Esophagus squamous epithelium (tissue), 5 donors: ENCODE results near the gene SEMA5A. TPM values are rescaled to one million over a fixed set of nuclear protein-coding genes. Genes with fewer than 3 reads are reported as not detected.

Experiments used
- DNase-seq: peaks from one replicate; lab custom pipeline; 2025; lab: John Stamatoyannopoulos, UW
- H3K27ac ChIP-seq, 4 donors: fragments of 200-600 bp; sonication (generic); one replicate each; pipeline ENCODE4 v1.5.1; 2016 to 2019; ENCODE audit warnings: mild to moderate bottlenecking in 1 of 4
- H3K27me3 ChIP-seq, 4 donors: fragments of 200-600 bp; sonication (generic); 1 replicate in 3 of 4; 2 replicates in 1 of 4; pipeline versions ENCODE4 v1.5.1 to v1.6.0; 2017 to 2021; ENCODE audit warnings: antibody characterized with exemption in 1 of 4
- H3K36me3 ChIP-seq, 3 donors: fragments of 200-600 bp; sonication (generic); one replicate each; pipeline ENCODE4 v1.5.1; 2016 to 2019
- H3K4me1 ChIP-seq, 3 donors: fragments of 200-600 bp; sonication (generic); one replicate each; pipeline ENCODE4 v1.5.1; 2017 to 2019
- H3K4me3 ChIP-seq, 4 donors: fragments of 200-600 bp; sonication (generic); 1 replicate in 3 of 4; 2 replicates in 1 of 4; pipeline ENCODE4 v1.5.1; 2016 to 2019; ENCODE audit warnings: mild to moderate bottlenecking in 2 of 4, moderate library complexity in 1 of 4
- H3K9me3 ChIP-seq, 3 donors: fragments of 200-600 bp; sonication (generic); one replicate each; pipeline ENCODE4 v1.5.1; 2016 to 2019
- CTCF ChIP-seq, 6 experiments: fragments of 450-650 bp in 4 of 6; fragments of 200-600 bp in 2 of 6; sonication (generic) in 2 of 6; IDR thresholded peaks; one replicate each; pipeline ENCODE4 v1.5.1; 2016 to 2019; ENCODE audit warnings: antibody characterized with exemption in 6 of 6, mild to moderate bottlenecking in 4 of 6, moderate library complexity in 4 of 6
- POLR2A ChIP-seq, 4 donors: fragments of 450-650 bp; IDR thresholded peaks; one replicate each; pipeline ENCODE4 v1.6.1; 2017; ENCODE audit warnings: antibody characterized with exemption in 4 of 4, mild to moderate bottlenecking in 4 of 4, moderate library complexity in 3 of 4
- WGBS, 2 donors: methylation state at CpG; one replicate each; pipeline ENCODE4 v1.1.5; 2018; 5-methylcytosine and 5-hydroxymethylcytosine counted together
- intact Hi-C: fragments of 100-400 bp; cut with DNase I; formaldehyde crosslinking; loops from one replicate; pipeline ENCODE4 v1.15.0; 2022
- total RNA-seq, 4 donors: library from RNA; depleted of rRNA; stranded (reverse); fragments of >200 nt; gene quantifications; one replicate each; pipeline ENCODE4 v1.1.0, GENCODE V29; 2016
- donor health status: DM: yes; HTN: yes; CAD: no.

The SEMA5A gene
- total RNA-seq, 4 donors from 2014 or later = 3.9 to 9.4 (median 8.4) TPM

GRCh38 chr5:9105851-9106250, 440.0 kb downstream of the SEMA5A start:
- no peak for TF ChIP-seq CTCF (IDR thresholded peaks at IDR 0.05)
- no peak for TF ChIP-seq POLR2A (IDR thresholded peaks at IDR 0.05)
- 75 to 88% methylated on average over 3 of the region's 3 CpGs for WGBS, 2 donors
- no peak overlapping the region for H3K27ac ChIP-seq
- H3K9me3 ChIP-seq = no peaks in the 10 kb centered on the region
- no peaks in the 10 kb centered on the region for H3K4me1 ChIP-seq
- peaks cover 0 to 9% (median 0%) of the 10 kb centered on the region in 3 donors for H3K36me3 ChIP-seq
- H3K4me3 ChIP-seq = no peak overlapping the region
- intact Hi-C loops = no loop called here
- no peaks in the 10 kb centered on the region for H3K27me3 ChIP-seq
- DNase-seq = no peak

GRCh38 chr5:9104571-9105339, 441.1 kb downstream of the SEMA5A start:
- no peak for TF ChIP-seq CTCF (IDR thresholded peaks at IDR 0.05)
- Histone ChIP-seq H3K27ac (no peak overlapping the region), H3K4me3 (no peak overlapping the region), H3K27me3 (no peaks in the 10 kb centered on the region), H3K4me1 (no peaks in the 10 kb centered on the region), H3K36me3 (peaks cover 0 to 9% (median 0%) of the 10 kb centered on the region in 3 donors), H3K9me3 (no peaks in the 10 kb centered on the region)
- DNase-seq = no peak
- WGBS, 2 donors = 51 to 64% methylated on average over 3 of the region's 3 CpGs
- intact Hi-C loops = no loop called here

- Histone ChIP-seq H3K27ac (no peak overlapping the region), H3K36me3 (peaks cover 0 to 9% (median 0%) of the 10 kb centered on the region in 3 donors), H3K4me3 (no peak overlapping the region), H3K27me3 (no peaks in the 10 kb centered on the region), H3K4me1 (no peaks in the 10 kb centered on the region), H3K9me3 (no peaks in the 10 kb centered on the region)
- no peak for TF ChIP-seq POLR2A (IDR thresholded peaks at IDR 0.05)
- no peak for TF ChIP-seq CTCF (IDR thresholded peaks at IDR 0.05)
- DNase-seq = no peak
- WGBS, 2 donors = 71 to 72% methylated on average over 4 of the region's 4 CpGs
- intact Hi-C loops = no loop called here
These were observed 442.6 kb downstream of the SEMA5A start for GRCh38 chr5:9103290-9103689.

GRCh38 chr5:9099689-9100088, 446.2 kb downstream of the SEMA5A start:
- Histone ChIP-seq H3K4me3 (no peak overlapping the region), H3K27me3 (no peaks in the 10 kb centered on the region), H3K9me3 (no peaks in the 10 kb centered on the region), H3K36me3 (no peaks in the 10 kb centered on the region), H3K4me1 (no peaks in the 10 kb centered on the region), H3K27ac (no peak overlapping the region)
- intact Hi-C loops = no loop called here
- 43 to 75% methylated on average over 1 of the region's 2 CpGs for WGBS, 2 donors
- no peak for DNase-seq
- TF ChIP-seq CTCF (IDR thresholded peaks at IDR 0.05) = no peak
- TF ChIP-seq POLR2A (IDR thresholded peaks at IDR 0.05) = no peak

- Histone ChIP-seq H3K4me1 (no peaks in the 10 kb centered on the region), H3K27me3 (no peaks in the 10 kb centered on the region), H3K27ac (no peak overlapping the region), H3K36me3 (no peaks in the 10 kb centered on the region), H3K4me3 (no peak overlapping the region), H3K9me3 (no peaks in the 10 kb centered on the region)
- TF ChIP-seq CTCF (IDR thresholded peaks at IDR 0.05) (no peak), POLR2A (IDR thresholded peaks at IDR 0.05) (no peak)
- no peak for DNase-seq
- 67 to 73% methylated on average over 1 of the region's 1 CpG for WGBS, 2 donors
- intact Hi-C loops = no loop called here
These were observed 446.9 kb downstream of the SEMA5A start for GRCh38 chr5:9098990-9099389.
